Measurements from ENCODE around the gene SLC44A5.

DNA sequence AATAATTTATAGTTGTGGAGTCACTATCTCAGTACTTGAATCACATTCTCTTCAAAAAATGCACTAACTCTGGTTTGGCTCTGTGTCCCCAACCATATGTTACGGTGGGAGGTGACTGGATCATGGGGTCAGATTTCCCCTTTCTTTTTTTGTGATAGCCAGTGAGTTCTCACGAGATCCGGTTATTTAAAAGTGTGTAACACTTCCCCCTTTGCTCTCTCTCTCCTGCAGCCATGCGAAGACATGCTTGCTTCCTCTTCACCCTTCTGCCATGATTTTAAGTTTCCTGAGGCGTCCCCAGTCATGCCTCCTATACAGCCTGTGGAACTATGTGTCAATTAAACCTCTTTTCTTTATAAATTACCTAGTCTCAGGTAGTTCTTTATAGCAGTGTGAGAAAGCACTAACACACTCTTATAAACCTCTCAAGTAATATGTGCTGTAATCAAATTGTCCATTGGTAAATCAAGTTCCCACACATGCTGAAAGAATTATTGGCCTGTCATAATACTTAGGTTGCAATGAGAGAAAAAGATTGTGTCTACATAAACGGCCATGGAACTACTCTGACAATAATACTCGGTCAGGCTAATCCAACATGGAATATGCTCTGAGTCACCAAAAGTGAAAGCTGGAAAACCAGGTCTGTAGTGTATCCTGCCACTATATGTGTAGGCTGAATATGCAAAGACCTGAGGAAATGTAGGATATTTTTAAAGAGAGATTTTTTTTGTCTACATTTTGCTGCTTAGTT, 107.5 kb downstream of the SLC44A5 start:
- no peak for TF ChIP-seq POLR2A (IDR thresholded peaks at IDR 0.05; ENCODE audit: extremely low read depth, insufficient read length)
- TF ChIP-seq, protein P1, sequence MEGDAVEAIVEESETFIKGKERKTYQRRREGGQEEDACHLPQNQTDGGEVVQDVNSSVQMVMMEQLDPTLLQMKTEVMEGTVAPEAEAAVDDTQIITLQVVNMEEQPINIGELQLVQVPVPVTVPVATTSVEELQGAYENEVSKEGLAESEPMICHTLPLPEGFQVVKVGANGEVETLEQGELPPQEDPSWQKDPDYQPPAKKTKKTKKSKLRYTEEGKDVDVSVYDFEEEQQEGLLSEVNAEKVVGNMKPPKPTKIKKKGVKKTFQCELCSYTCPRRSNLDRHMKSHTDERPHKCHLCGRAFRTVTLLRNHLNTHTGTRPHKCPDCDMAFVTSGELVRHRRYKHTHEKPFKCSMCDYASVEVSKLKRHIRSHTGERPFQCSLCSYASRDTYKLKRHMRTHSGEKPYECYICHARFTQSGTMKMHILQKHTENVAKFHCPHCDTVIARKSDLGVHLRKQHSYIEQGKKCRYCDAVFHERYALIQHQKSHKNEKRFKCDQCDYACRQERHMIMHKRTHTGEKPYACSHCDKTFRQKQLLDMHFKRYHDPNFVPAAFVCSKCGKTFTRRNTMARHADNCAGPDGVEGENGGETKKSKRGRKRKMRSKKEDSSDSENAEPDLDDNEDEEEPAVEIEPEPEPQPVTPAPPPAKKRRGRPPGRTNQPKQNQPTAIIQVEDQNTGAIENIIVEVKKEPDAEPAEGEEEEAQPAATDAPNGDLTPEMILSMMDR (IDR thresholded peaks at IDR 0.05; ENCODE audit: low read depth, low read length) = no peak
- TF ChIP-seq, protein P2, sequence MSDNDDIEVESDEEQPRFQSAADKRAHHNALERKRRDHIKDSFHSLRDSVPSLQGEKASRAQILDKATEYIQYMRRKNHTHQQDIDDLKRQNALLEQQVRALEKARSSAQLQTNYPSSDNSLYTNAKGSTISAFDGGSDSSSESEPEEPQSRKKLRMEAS (IDR thresholded peaks at IDR 0.05; ENCODE audit: low read depth, low read length) = no peak
